ENCODE data around the gene TRIM47. TPM values are rescaled to one million over a fixed set of nuclear protein-coding genes. Genes with fewer than 3 reads are reported as not detected.

The TRIM47 gene
- total RNA-seq, 1 experiment from 2014 or later, result 2.7 TPM

DNA sequence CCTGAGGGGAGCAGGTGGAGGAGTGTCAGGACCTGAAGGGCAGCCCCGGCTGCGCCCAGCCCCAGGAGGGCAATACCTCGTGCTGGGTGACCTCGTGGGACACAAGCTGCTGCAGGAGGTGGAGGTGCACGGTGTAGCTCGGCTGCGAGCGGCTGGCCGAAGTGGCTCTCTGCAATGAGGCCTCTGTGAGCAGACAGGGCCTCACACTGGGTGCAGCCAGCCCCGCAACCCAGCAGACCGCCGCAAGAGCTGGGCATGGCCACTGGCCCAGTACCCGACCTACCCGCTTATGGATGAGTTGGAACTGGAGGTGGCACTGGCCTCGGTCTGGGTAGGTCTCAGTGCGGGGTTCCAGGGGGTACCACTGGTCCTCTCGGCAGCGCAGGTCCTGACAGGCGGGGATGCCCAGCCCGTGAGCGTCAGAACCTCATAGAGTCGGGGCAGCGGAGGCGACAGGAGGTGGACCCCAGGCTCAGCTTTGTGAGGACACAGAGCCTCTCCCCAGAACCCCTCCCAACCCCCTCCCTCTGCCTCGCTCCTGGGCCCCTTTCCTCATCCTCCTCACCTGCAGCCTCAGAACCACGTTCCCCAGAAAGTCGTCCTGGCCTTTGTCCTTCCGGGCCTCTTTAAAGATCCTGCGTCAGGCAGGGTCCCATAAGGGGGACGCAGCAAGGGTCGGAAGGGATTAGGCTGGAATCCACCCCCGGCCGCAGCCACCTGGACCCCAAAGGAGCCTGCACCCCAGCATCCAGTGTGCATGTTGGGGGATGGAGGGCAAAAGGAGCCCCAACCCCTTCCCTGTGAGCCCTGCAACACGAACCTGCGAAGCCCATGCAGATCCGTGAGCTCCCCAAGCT, 38.2 kb downstream of the TRIM47 start:
- no peak for DNase-seq (ENCODE audit: low spot score)
- in situ Hi-C loops (cut with HindIII; ENCODE audit: low sequenced_read_pairs), result no loop called here

DNA sequence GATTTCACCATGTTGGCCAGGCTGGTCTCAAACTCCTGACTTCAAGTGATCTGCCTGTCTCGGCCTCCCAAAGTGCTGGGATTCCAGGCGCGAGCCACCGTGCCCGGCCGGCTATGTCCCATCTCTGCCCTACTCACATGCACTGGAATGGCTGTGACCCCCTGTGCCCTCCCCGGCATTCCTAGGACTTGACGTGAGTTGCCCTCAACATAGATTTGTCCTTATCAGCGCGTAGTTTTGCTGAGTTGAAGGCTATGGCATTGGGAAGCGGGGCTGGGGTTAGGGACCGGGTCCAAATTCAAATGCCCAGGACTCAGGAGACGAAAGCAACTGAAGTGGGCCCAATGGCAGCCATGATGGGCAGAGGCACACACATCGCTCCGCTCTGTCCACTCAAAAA, 40.0 kb downstream of the TRIM47 start:
- no peak for DNase-seq (ENCODE audit: low spot score)
- in situ Hi-C loops (cut with HindIII; ENCODE audit: low sequenced_read_pairs), result no loop called here

DNA sequence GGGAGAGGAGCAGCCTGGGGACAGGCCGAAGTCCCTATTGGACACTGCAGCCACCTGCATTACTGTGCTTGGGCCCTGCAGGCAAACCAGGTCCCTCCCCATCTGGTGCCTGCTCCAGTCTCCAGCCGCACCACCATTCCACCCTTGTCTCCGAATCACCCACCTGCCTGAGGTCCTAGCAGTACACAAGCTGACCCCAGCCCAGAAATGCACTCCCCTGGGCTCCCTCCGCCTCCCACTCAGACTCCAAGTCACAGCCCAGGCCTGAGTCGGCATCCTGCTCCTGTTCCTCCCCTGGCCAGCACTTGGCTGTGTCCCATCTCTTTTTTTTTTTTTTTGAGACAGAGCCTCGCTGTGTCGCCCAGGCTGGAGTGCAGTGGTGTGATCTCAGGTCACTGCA, 40.5 kb downstream of the TRIM47 start:
- DNase-seq (ENCODE audit: low spot score), result no peak
- in situ Hi-C loops (cut with HindIII; ENCODE audit: low sequenced_read_pairs), result no loop called here

DNA sequence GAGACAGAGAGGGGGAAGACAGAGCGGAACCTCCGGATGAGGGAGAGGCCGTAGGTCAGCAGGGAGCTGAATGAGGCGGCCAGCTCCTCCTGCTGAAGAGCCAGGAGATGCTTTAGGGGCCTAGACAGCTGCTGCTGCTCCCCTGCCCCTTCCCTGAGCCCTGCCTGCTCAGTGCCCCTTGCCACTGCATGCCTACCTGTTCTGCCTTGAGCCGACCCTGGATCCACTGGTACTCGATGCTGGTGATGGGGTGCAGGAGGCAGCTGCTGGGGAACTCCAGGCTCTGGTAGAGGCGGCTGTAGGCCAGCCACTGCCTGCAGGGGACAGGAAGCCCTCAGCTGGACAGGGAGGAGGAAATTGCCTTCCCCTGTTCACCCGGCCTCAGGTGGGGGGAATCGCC, 41.8 kb downstream of the TRIM47 start:
- no peak for DNase-seq (ENCODE audit: low spot score)
- in situ Hi-C loops (cut with HindIII; ENCODE audit: low sequenced_read_pairs), result no loop called here

DNA sequence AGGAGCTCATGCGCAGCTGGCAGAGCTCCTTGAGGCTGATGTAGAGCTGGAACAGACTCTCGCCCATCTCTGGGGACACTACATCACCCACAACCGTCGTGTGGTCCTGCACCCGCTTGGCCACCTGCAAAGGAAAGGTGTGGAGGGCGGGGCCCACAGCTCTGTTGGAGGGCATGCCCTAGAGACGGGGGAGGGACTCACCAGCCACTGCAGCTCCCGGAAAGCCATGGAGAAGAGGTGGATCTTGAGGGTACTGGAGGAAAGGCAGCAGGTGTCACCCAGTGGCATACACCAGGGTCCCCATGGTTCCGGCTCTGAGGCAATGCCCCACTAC, 42.8 kb downstream of the TRIM47 start:
- in situ Hi-C loops (cut with HindIII; ENCODE audit: low sequenced_read_pairs), result no loop called here
- DNase-seq (ENCODE audit: low spot score), result no peak

DNA sequence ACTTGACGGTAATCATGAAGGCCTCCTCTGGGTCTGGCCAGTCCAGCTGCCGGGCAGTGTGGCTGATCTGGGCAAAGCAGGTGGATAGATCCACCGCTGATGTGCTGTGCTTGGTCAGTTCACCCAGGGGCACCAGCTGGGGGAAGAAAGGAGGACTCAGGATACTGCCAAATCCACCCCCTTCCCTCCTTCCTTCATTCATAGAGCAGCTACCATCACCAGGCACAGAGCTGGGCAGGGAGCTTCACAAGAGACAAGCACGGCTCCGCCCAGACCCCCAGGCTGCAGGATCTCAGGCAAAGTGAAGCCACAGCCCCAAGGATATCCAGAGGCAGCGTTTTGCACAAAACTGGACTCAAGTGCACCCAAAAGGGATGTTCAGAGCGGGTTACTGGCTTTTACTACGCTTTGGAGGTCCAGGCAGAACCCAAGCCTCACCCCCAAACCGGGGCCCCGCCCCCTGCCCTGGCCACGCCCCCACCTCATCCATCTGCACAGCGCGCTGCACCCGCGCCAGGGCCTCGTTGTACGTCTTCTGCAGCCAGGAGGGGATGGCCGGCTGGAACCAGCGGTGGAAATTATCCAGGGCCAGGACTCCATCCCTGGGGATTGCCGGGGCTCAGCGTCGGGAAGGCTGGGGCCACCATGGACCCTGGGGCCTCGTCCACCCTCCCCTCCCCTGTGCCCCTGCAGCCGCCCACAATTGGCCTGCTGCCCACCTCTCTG, 43.3 kb downstream of the TRIM47 start:
- no peak for DNase-seq (ENCODE audit: low spot score)
- in situ Hi-C loops (cut with HindIII; ENCODE audit: low sequenced_read_pairs), result no loop called here

DNA sequence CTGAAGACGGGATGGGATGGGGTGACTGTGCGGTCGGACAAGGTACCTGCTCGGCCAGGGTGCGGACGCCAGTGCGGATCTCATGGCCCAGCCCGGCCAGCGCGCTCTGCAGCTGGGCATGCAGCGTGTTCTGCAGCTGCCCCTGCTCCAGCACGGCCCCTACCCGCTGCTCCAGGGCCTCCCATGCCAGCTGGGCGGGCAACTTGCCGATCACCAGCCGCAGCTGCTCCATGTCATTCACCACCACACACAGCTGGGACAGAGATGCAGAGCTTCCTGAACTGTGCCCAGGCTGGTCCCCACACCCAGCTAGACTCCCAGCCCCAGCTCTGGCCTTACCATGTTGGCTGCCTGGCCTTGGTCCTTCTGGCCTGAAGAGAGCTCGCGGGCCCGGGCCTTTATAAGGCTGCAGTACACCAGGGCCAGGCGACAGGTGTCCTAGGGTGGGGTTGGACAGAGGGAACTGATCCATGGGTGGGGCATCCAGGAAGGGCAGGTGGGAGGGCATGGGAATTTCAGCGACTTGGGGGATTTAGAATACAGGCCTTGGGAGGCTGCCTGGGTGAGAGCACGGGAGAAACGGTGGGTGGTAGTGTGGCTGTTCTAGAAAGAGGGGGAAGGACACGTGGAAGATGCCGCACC, 44.0 kb downstream of the TRIM47 start:
- no peak for DNase-seq (ENCODE audit: low spot score)
- in situ Hi-C loops (cut with HindIII; ENCODE audit: low sequenced_read_pairs), result no loop called here

DNA sequence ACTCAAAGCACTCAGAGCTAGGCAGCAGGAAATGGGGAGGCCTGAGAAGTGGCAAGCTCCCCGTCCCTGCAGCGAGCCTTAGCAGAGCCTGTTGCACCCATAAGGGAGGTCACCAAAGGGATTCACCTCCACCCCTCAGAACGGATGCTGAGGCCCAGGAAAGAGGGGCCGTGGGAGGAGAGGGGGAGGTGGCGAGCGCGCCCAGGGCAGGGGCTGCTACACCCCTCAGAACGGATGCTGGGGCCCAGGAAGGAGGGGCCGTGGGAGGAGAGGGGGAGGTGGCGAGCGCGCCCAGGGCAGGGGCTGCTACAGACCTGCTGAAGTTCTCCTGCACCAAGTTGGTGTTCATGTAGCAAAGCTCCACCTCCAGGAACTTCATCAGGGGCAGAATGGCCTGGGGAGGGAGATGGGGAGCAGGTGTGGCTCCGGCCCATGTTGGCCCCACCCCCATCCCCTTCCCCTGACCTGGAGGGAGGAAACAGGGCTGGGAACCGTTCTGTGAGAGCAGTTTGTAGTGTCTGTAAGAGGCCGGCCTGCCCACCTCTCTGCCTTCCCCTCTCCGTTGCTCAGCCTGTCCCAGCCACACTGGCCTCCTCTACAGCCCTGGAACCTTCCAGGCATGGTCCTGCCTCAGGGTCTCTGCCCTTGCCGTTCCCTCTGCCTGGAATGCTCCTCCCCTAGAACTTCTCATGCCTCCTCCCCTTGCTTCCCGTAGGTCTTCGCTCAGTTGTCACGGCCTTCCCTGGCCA, 45.6 kb downstream of the TRIM47 start:
- DNase-seq (ENCODE audit: low spot score), result peak; percentile 35

DNA sequence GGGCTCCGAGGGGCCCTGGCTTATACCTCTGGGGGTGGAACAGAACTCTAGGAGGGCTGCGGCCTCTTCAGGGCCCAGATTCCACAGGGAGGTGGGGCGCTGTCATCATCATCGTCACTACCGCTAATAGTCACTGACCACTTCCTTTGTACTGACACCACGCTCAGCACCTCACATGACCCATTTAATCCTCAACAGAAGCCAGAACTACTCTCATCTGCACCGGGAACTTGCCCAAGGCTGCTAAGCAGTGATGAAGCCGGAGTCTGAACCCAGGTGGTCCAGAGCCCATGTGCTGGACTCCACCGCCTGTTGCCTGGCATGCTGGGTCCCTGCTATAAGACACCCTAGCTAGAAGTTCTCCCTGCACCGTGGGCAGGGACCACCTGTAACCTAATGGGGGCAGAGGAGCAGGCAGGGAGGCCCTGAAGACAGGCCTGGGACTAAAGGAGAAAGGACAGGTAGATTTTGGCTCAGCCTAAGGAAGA, 46.2 kb downstream of the TRIM47 start:
- in situ Hi-C loops (cut with HindIII; ENCODE audit: low sequenced_read_pairs), result no loop called here
- no peak for DNase-seq (ENCODE audit: low spot score)

More for the DNA sequence above, 45.6 kb downstream of the TRIM47 start:
- in situ Hi-C loops (cut with HindIII; ENCODE audit: low sequenced_read_pairs), result no loop called here

DNA sequence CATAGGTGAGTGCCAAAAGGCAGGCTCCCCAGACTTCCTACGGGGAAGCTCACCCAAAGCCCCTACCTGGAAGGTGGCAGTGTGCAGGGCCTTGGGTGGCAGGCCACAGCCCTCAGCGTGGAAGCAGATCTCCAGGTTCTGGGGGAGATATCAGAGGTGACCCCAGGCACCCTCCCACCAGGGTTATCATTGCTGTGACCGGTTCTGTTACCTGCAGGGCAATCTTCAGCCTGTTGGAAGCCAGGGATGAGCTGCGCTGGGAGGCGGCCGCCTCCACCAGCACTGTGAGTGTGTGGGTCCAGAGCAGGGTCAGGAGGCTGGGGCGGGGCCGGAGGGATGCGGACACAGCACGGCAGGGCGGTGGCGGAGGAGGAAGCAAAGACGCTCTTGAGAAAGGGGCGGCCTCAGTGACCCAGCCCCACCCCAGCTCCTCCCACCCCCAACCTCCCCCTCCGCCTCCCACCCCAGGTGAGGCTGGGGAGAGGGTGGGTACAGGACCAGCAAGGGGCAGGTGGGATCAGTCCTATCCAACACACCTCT, 47.3 kb downstream of the TRIM47 start:
- no peak for DNase-seq (ENCODE audit: low spot score)
- in situ Hi-C loops (cut with HindIII; ENCODE audit: low sequenced_read_pairs), result no loop called here

DNA sequence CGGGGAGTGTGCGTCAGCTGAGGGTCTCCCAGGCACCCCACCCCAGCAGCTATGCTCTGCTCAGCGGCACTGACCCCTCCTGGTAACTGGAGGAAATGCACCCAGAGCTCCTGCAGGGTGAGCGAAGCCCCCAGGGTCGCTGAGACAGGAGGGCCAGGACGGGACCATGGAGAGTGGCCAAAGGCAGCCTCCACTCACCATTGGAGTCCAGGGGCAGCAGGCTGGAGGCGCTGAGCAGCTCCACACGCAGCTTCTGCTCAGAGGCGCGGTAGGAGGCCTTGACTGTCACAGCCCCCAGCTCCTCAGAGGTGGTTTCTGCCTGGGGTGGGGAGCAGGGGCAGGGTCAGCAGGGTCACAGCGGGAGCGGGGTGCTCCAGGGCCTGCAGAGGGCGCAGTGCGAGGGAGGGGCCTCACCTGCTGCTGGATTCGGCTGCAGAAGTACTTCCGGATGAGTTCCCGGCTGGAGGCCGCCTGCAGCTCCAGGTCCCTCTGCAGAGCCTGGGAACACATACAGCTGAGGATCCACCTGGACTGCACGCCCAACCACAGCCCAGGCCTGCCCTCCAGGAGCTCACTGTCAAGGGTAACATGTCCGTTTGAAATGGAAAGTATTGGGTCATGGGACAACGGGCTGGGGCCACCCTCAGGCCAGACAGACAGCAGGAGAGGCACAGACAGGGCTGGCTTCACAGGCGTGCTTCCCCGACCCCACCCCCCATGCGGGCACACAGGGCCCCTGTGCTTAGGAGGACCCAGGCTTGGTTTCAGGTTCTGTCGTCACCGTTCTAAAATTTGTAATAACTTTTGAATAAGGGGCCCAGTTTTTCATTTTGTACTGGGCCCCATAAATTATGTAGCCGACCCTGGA, 48.0 kb downstream of the TRIM47 start:
- in situ Hi-C loops (cut with HindIII; ENCODE audit: low sequenced_read_pairs), result no loop called here
- no peak for DNase-seq (ENCODE audit: low spot score)

DNA sequence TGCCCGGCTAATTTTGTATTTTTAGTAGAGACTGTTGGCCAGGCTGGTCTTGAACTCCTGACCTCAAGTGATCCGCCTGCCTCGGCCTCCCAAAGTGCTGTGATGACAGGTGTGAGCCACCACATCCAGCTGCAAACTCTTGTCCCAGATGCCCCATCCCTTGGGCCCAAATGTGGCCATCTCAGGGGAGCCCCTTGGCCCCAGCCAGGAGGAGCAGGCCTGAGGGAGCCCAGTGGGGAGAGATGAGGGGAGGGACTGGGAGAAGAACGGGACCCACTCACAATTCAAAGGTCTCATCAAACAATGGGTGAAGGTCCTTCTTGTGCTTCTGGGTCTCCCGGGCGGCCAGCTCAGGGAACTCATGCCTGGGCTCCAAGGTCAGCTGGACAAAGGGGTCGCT, 48.6 kb downstream of the TRIM47 start:
- no peak for DNase-seq (ENCODE audit: low spot score)
- in situ Hi-C loops (cut with HindIII; ENCODE audit: low sequenced_read_pairs), result no loop called here

DNA sequence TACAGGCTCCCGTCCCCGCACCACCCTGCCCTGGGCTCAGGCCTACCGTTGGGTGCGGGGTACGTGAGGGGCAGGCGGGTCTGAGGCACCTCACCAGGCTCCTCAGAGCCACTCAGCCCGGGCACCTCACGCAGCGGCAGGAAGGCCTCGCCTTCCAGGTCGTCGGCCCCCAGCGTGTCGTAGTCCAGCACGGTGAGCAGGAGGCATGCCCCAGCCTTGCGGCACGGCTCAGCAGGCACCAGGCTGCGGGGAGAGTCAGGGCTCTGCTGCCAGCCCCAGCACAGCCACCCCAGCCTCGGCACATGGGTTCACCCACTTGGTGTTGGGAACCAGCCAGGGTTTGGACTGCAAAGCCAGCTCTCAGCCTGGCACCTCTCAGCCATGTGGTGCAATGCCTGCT, 49.6 kb downstream of the TRIM47 start:
- no peak for DNase-seq (ENCODE audit: low spot score)

DNA sequence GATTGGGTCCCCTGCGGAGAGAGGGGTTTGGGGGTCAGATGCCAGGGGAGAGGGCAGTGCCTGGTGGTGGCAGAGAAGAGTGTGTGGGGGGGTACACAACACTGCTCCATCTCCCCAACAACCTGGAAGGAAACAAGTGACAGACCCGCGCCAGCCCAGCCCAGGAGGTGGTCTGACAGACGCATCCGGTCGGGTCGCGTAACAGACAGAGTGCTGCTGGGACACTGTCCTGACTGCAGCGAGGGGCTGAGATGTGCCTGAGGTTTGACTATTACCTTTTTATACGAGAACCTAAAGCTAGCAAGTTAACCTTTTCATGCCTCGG, 50.3 kb downstream of the TRIM47 start:
- DNase-seq (ENCODE audit: low spot score), result no peak
- in situ Hi-C loops (cut with HindIII; ENCODE audit: low sequenced_read_pairs), result no loop called here

More for the DNA sequence above, 49.6 kb downstream of the TRIM47 start:
- in situ Hi-C loops (cut with HindIII; ENCODE audit: low sequenced_read_pairs), result no loop called here

DNA sequence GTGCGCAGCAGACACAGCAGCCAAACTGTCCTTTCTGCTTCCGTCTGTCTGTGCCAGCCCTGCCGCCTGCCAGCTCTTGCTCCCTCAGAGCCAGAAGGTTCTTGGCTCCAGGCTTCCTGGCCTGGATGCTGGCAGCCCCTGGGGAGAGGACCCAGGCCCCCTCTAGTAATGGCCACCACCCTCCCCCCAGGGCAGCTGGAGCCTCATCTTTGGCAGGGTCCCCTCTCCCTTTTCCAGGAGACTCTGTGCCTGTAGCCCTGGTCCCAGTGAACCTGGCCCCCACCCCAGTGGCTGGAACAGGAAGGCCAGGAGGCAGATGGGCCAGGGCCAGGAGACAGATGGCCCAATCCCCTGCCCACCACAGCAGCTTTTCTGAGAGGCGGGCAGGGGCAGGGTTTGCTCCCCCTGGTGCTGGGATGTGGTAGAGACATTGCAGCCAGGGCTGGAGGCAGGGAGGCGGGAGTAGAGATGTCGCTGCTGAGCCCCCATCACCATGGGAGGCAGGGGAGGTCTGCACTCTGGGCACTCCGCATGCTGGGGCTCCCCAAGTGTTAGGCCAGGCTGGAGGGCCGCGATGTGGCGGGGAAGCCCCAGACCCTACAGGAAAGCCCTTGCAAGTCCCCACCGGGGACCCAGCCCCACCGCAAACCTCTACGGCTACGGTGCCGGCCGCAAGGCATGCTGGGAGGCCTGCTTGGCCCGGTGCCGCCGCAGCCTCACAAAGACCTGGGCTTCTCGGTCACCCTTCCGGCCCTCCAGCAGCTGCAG, 50.9 kb downstream of the TRIM47 start:
- peak; percentile 85 for DNase-seq (ENCODE audit: low spot score)
- in situ Hi-C loops (cut with HindIII; ENCODE audit: low sequenced_read_pairs), result no loop called here

DNA sequence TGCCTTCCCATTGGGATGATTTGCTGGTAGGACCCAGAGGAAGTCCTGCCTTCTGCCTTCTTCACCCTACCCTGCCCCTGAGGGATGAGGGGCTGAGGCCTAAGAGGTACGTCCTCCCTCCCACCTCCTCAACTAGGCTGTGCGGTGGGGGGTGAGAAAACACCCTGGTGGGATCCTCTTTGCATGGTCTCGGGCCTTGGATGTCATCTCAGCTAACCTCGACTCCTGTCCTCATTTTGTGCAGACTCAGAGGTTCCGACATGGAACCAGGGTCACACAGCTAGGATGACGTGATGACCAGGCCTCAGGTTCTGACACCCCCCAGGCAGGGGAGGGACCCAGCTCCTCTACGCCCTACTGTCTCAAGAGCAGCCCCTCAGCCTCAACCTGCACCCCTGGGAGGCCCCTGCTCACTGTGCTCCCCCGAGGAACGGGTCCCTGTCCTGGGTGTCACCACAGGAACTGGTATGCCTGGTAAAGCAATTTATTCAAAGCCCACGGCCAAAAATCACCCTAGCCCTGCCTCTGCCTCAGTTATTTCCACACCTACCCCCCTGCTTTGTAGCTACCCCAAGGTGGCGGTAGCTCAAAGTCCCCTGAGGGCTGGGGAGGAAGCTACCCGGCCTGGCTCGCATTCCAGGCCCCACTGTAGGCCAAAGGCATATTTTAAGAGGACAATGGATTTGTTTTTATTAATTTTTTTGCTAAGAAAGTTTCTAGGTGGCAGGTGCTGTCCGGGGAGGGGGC, 51.6 kb downstream of the TRIM47 start:
- no peak for DNase-seq (ENCODE audit: low spot score)
- in situ Hi-C loops (cut with HindIII; ENCODE audit: low sequenced_read_pairs), result no loop called here

DNA sequence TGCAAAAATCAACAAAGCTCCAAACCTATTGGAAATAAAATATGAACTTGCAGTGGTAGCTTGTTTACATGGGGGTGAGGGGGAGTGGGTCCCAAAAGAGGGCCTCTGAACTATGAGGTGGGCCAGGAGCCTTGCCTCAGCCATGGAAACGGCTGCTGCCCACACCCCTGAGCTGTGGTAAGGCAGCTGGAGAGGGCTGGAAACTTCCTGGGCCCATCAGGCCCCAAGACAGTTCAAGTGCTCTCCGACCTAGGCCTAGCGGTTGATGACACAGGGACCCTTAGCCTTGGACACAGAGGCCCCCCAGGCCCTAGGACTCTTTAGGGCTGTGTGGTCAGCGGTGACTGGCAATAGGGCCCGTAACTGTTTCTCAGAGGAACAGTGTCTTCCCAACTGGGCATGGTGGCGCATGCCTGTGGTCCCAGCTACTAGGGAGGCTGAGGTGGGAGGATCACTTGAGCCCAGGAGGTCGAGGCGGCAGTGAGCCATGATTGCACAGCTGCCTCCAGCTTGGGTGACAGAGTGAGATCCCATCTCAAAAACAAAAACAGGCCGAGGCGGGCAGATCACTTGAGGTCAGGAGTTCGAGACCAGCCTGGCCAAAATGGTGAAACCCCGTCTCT, 52.5 kb downstream of the TRIM47 start:
- in situ Hi-C loops (cut with HindIII; ENCODE audit: low sequenced_read_pairs), result no loop called here

More for the DNA sequence above, 52.5 kb downstream of the TRIM47 start:
- no peak for DNase-seq (ENCODE audit: low spot score)
